Measurements from ENCODE around the gene ABL1. TPM values are rescaled to one million over a fixed set of nuclear protein-coding genes. Genes with fewer than 3 reads are reported as not detected.

Gene ABL1
- total RNA-seq, 1 experiment from 2014 or later = 83.6 TPM

DNA sequence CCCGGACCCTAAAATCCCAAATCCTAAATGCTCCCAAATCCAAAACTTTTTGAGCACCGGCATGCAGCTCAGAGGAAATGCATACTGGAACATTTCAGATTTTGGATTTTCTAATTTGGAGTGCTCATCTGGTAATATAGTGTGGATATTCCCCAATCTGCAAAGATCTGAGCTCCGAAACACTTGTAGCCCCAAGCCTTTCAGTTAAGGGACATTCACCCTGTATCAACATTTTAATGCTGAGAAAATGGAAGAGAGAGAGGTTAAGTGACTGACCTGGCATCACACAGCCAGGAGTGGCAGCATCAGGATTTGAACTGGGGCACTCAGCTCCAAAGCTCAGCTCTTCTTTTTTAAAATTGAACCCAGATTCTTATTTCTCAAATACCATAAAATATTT, 30.9 kb downstream of the ABL1 start:
- no peak overlapping the region for H3K23ac ChIP-seq (ENCODE audit: insufficient read length, low read depth, low read length)
- no CpG with 5 or more reads among the region's 3 CpGs for WGBS (ENCODE audit: extremely low coverage, insufficient read length, low lambda C conversion rate)
- no peak overlapping the region for H3K4me3 Mint-ChIP-seq

More for the DNA sequence above, 30.9 kb downstream of the ABL1 start:
- no peak overlapping the region for H2BK12ac ChIP-seq (ENCODE audit: insufficient read length, low read depth, low read length)
- H3K9me3 ChIP-seq (ENCODE audit: control insufficient read depth, low read depth, low read length) = no peaks in the 10 kb centered on the region
- DNase-seq = no peak
- H2BK20ac ChIP-seq (ENCODE audit: low read depth, low read length, poor library complexity, severe bottlenecking) = no peak overlapping the region
- no peak overlapping the region for H2AK5ac ChIP-seq (ENCODE audit: insufficient read length, low read length)
- TF ChIP-seq, protein P1, sequence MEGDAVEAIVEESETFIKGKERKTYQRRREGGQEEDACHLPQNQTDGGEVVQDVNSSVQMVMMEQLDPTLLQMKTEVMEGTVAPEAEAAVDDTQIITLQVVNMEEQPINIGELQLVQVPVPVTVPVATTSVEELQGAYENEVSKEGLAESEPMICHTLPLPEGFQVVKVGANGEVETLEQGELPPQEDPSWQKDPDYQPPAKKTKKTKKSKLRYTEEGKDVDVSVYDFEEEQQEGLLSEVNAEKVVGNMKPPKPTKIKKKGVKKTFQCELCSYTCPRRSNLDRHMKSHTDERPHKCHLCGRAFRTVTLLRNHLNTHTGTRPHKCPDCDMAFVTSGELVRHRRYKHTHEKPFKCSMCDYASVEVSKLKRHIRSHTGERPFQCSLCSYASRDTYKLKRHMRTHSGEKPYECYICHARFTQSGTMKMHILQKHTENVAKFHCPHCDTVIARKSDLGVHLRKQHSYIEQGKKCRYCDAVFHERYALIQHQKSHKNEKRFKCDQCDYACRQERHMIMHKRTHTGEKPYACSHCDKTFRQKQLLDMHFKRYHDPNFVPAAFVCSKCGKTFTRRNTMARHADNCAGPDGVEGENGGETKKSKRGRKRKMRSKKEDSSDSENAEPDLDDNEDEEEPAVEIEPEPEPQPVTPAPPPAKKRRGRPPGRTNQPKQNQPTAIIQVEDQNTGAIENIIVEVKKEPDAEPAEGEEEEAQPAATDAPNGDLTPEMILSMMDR (conservative IDR thresholded peaks at IDR 0.05) = no peak
- no peaks in the 10 kb centered on the region for H3K27me3 Mint-ChIP-seq (ENCODE audit: low read depth)
- no peak overlapping the region for H3T11ph ChIP-seq (ENCODE audit: low read length)
- H3K14ac ChIP-seq (ENCODE audit: insufficient read depth, low read length) = no peak overlapping the region
- no peak overlapping the region for H2BK120ac ChIP-seq (ENCODE audit: low read depth, low read length, poor library complexity, severe bottlenecking)
- no peak overlapping the region for H4K5ac ChIP-seq (ENCODE audit: insufficient read length, low read depth, low read length)
- H3K27ac Mint-ChIP-seq = no peak overlapping the region
- H3K18ac ChIP-seq (ENCODE audit: insufficient read length, low read depth, low read length) = no peak overlapping the region
- no peak overlapping the region for H3K56ac ChIP-seq (ENCODE audit: insufficient read length, low read depth, low read length)
- no peak overlapping the region for H4K91ac ChIP-seq (ENCODE audit: insufficient read length, low read depth, low read length)
- H3K4ac ChIP-seq (ENCODE audit: low read depth, low read length) = no peak overlapping the region
- H3K23me2 ChIP-seq (ENCODE audit: insufficient read length, low read depth, low read length, poor library complexity, severe bottlenecking) = no peaks in the 10 kb centered on the region
- H3K9me3 Mint-ChIP-seq = no peaks in the 10 kb centered on the region
- no peaks in the 10 kb centered on the region for H3K79me1 ChIP-seq (ENCODE audit: insufficient read depth, low read depth, low read length, poor library complexity, severe bottlenecking)
- no peak overlapping the region for H3K9ac ChIP-seq (ENCODE audit: extremely low read depth, insufficient read length, low read length)
- H2BK5ac ChIP-seq (ENCODE audit: insufficient read length, low read length) = no peak overlapping the region
- H3K79me2 ChIP-seq (ENCODE audit: insufficient read depth, low read length) = no peaks in the 10 kb centered on the region
- H3K27ac ChIP-seq (ENCODE audit: insufficient read length, low read depth, low read length) = no peak overlapping the region
- H2AFZ ChIP-seq (ENCODE audit: low read length) = no peak overlapping the region
- peaks cover 13 to 47% (median 40%) of the 10 kb centered on the region in 3 experiments; a peak in 6 of 7 replicates for H3K36me3 Mint-ChIP-seq (ENCODE audit: insufficient read depth in 1 of 3, low read depth in 3 of 3)
- no peak overlapping the region for H2BK15ac ChIP-seq (ENCODE audit: low read depth, low read length)
- peaks cover 3 to 4% of the 10 kb centered on the region in 2 experiments; a peak in 2 of 4 replicates for H3K4me1 Mint-ChIP-seq
- no peak overlapping the region for H4K8ac ChIP-seq (replicated peaks; ENCODE audit: insufficient read length, low read depth, low read length)
- H3K4me2 ChIP-seq (ENCODE audit: insufficient read depth, insufficient read length, low read length) = no peak overlapping the region
- H4K20me1 ChIP-seq (ENCODE audit: control insufficient read depth, insufficient read depth, insufficient read length) = no peaks in the 10 kb centered on the region
- H3K4me1 ChIP-seq (ENCODE audit: insufficient read depth, low read length) = no peaks in the 10 kb centered on the region
- no peaks in the 10 kb centered on the region for H3K27me3 ChIP-seq (ENCODE audit: insufficient read depth, low read length)
